ENCODE results near the gene ZNF514. TPM values are rescaled to one million over a fixed set of nuclear protein-coding genes. Genes with fewer than 3 reads are reported as not detected.

The ZNF514 gene
- total and polyA plus RNA-seq, 7 donors: 6.4 to 15.3 (median 13.9) TPM

DNA sequence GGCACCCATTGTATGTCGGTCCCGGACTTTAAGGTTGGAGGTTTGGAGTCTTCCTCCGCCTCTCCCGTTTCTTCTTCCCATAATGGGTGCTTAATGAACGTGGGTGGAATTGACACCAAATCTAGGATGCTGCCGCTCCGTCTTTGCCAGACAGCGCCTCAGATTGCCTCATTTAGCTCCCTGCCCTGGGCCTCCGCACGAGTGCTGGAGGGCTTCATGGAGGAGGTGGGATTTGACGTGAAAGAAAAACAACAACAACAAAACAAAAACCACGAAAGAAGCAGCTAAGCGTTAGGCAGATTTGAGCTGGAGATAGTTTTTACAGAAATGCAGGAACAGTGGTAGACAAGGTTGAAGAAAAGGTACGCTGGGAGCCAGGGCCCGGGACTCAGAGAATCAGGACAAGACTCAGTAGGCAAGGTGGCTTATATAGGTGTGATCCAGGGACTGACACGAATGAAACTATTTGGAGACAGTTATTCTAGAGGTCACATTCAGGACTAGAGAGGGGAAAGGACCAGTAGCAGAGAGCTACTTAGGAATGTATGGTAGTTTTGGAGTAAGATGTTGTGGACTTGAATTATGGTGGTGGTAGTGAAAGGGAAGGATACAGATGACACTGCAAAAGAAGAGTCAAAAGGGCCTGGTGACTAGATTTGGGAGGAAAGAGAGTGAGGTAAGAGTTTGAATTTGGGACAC is 6.6 kb upstream of the ZNF514 start:
- no peaks in the 10 kb centered on the region for H3K9me3 ChIP-seq
- intact Hi-C loops (cut with DNase I): loop anchor here (5.0 kb wide), 2 partner anchors 36 to 236 kb away; partner anchors contain the start of gene FAHD2A (in 1 of the 2)
- H3K4me1 ChIP-seq: peaks cover 19% of the 10 kb centered on the region
- H3K27ac ChIP-seq: peak overlapping the region; percentile 100
- TF ChIP-seq, protein P1, sequence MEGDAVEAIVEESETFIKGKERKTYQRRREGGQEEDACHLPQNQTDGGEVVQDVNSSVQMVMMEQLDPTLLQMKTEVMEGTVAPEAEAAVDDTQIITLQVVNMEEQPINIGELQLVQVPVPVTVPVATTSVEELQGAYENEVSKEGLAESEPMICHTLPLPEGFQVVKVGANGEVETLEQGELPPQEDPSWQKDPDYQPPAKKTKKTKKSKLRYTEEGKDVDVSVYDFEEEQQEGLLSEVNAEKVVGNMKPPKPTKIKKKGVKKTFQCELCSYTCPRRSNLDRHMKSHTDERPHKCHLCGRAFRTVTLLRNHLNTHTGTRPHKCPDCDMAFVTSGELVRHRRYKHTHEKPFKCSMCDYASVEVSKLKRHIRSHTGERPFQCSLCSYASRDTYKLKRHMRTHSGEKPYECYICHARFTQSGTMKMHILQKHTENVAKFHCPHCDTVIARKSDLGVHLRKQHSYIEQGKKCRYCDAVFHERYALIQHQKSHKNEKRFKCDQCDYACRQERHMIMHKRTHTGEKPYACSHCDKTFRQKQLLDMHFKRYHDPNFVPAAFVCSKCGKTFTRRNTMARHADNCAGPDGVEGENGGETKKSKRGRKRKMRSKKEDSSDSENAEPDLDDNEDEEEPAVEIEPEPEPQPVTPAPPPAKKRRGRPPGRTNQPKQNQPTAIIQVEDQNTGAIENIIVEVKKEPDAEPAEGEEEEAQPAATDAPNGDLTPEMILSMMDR (IDR thresholded peaks at IDR 0.05): no peak
- H3K27me3 ChIP-seq (ENCODE audit: insufficient read depth in 3 of 3, low read length in 2 of 3): no peaks in the 10 kb centered on the region
- ATAC-seq (peak in 1 of 4 donors; percentile 15), DNase-seq (no peak)
- peak overlapping the region; percentile 90 for H3K4me3 ChIP-seq
- peaks cover 0 to 4% of the 10 kb centered on the region in 2 donors for H3K36me3 ChIP-seq (ENCODE audit: insufficient read depth in 1 of 2, low read depth in 1 of 2)
- 7 to 8% (median 7%) methylated on average over 16 of the region's 16 CpGs for WGBS, 3 donors

GRCh38 chr2:95165371-95166064 is 5.9 kb upstream of the ZNF514 start, which contains the start of gene ZNF2:
TSS of gene ZNF2 (plus strand) at chr2:95165809. CDS start at chr2:95176227, 10,418 bp downstream.
- H3K4me1 ChIP-seq: peaks cover 19% of the 10 kb centered on the region
- H3K4me3 ChIP-seq: peak within 1 kb of the TSS; percentile 90
- H3K36me3 ChIP-seq (ENCODE audit: insufficient read depth in 1 of 2, low read depth in 1 of 2): peaks cover 0 to 4% of the 10 kb centered on the region in 2 donors
- ATAC-seq (peak; percentile 98 to 99 (median 98)), DNase-seq (peak; percentile 98 to 99)
- TF ChIP-seq, protein P1 (IDR thresholded peaks at IDR 0.05): no peak
- intact Hi-C loops (cut with DNase I): loop anchor here (2.0 to 5.0 kb wide), 3 partner anchors 37 to 237 kb away; partner anchors contain the start of genes FAHD2A (in 1 of the 2) and ZNF892 (in 1 of the 2)
- no peaks in the 10 kb centered on the region for H3K27me3 ChIP-seq (ENCODE audit: insufficient read depth in 3 of 3, low read length in 2 of 3)
- H3K9me3 ChIP-seq: no peaks in the 10 kb centered on the region
- WGBS, 3 donors: 0% methylated on average over 56 of the region's 56 CpGs
- H3K27ac ChIP-seq: peak within 1 kb of the TSS; percentile 100

GRCh38 chr2:95165030-95165370 is 5.4 kb upstream of the ZNF514 start:
- H3K9me3 ChIP-seq: no peaks in the 10 kb centered on the region
- H3K27me3 ChIP-seq (ENCODE audit: insufficient read depth in 3 of 3, low read length in 2 of 3): no peaks in the 10 kb centered on the region
- H3K36me3 ChIP-seq (ENCODE audit: insufficient read depth in 1 of 2, low read depth in 1 of 2): peaks cover 0 to 4% of the 10 kb centered on the region in 2 donors
- H3K4me1 ChIP-seq: peaks cover 19% of the 10 kb centered on the region
- TF ChIP-seq, protein P1 (IDR thresholded peaks at IDR 0.05): no peak
- H3K4me3 ChIP-seq: peak overlapping the region; percentile 90
- 1 to 2% (median 1%) methylated on average over 9 of the region's 9 CpGs for WGBS, 3 donors
- intact Hi-C loops (cut with DNase I): loop anchor here (2.0 to 5.0 kb wide), 3 partner anchors 37 to 237 kb away; partner anchors contain the start of genes FAHD2A (in 1 of the 2) and ZNF892 (in 1 of the 2)
- ATAC-seq (peak in 3 of 4 donors; percentile 51 to 68 (median 58)), DNase-seq (no peak)
- H3K27ac ChIP-seq: peak overlapping the region; percentile 100

DNA sequence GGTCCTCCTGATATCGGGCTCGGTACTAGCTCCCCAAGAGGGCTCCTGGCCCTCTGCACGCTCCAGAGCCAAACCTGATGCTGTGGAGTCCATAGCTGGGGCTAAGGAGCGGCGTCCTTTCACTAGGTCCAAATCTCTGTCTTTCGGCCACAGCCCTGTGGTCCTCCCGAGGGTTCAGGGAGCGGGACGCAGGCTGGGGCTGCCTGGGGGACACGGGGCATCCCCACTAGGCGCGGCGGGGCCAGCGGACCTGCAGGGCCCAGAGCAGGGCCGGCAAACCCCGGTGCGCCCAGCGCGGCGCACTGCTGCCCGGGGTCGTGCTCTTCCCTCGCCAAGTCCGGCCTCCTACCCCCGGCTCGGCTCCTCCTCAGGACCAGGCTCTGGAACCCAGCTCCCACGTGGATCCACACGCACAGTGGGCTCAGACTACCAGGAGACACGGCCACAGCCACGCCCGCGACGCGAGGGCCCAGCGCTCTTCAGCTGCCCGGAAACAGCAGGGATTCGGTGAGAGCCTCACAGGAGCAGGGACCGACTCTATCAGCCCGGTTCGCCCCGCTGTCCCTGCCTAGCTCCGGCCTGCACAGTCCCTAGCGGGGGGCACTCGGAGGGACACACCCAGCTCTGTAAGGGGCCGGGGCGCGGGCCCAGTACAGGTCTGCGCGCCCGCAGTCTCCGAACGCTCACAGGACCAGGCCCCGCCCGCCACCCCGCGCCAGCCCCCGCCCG is 593 bp downstream of the ZNF514 start:
- DNase-seq: peak; percentile 58 to 73
- TF ChIP-seq, protein P1 (IDR thresholded peaks at IDR 0.05): no peak
- peaks cover 16% of the 10 kb centered on the region for H3K4me1 ChIP-seq
- no peaks in the 10 kb centered on the region for H3K27me3 ChIP-seq (ENCODE audit: insufficient read depth in 3 of 3, low read length in 2 of 3)
- H3K36me3 ChIP-seq (ENCODE audit: insufficient read depth in 1 of 2, low read depth in 1 of 2): peaks cover 20 to 32% of the 10 kb centered on the region in 2 donors
- 1 to 3% (median 1%) methylated on average over 40 to 58 of the region's 58 CpGs for WGBS, 3 donors
- H3K4me3 ChIP-seq: peak overlapping the region; percentile 71
- H3K27ac ChIP-seq: peak overlapping the region; percentile 69
- H3K9me3 ChIP-seq: peaks cover 1% of the 10 kb centered on the region
- peak; percentile 62 to 74 (median 73) for ATAC-seq
- intact Hi-C loops (cut with DNase I): loop anchor here (2.0 kb wide), 2 partner anchors 36 to 38 kb away; partner anchors contain the start of gene MRPS5 (in 1 of the 2)
